Ovary (tissue), 10 donors: ENCODE data around the gene HABP4. TPM values are rescaled to one million over a fixed set of nuclear protein-coding genes. Genes with fewer than 3 reads are reported as not detected.
A peak's percentile ranks its signal among the peaks of the same experiment; 100 is the strongest.

ENCODE experiments used
- DNase-seq, 5 donors: peaks; one replicate each; pipeline ENCODE4 v3.0.0-alpha.2; 2019 to 2020
- H3K27ac ChIP-seq, 2 donors: fragments of 200-600 bp; one replicate each; pipeline versions ENCODE4 v1.5.1 to v1.8.0; 2019 to 2022
- H3K27me3 ChIP-seq: fragments of 200-600 bp; one replicate; pipeline ENCODE4 v1.8.0; 2022
- H3K36me3 ChIP-seq: fragments of 200-600 bp; sonication (generic); one replicate; pipeline ENCODE4 v1.5.1; 2019
- H3K4me1 ChIP-seq: one replicate; pipeline ENCODE4 v1.8.1; 2013; ENCODE audit warnings: mild to moderate bottlenecking, moderate library complexity; ENCODE audit not compliant: insufficient read depth
- H3K4me3 ChIP-seq: fragments of 200-600 bp; sonication (generic); one replicate; pipeline ENCODE4 v1.5.1; 2017
- H3K9me3 ChIP-seq, 2 donors: fragments of 200-600 bp in 1 of 2; sonication (generic) in 1 of 2; one replicate each; pipeline versions ENCODE4 v1.5.1 to v1.8.1; 2013 to 2019; ENCODE audit warnings: mild to moderate bottlenecking in 1 of 2, moderate library complexity in 1 of 2
- CTCF ChIP-seq, 3 donors: fragments of 450-650 bp in 2 of 3; fragments of 200-600 bp in 1 of 3; IDR thresholded peaks; one replicate each; pipeline versions ENCODE4 v1.5.1 to v1.8.0; 2016 to 2022; ENCODE audit warnings: antibody characterized with exemption in 3 of 3, mild to moderate bottlenecking in 1 of 3
- EP300 ChIP-seq: sonication (generic); formaldehyde crosslinking; IDR thresholded peaks from one replicate; pipeline ENCODE4 v1.6.1; 2017; ENCODE audit warnings: antibody characterized with exemption
- POLR2A ChIP-seq: fragments of 450-650 bp; IDR thresholded peaks from one replicate; pipeline ENCODE4 v1.6.1; 2017; ENCODE audit warnings: antibody characterized with exemption, mild to moderate bottlenecking, moderate library complexity
- WGBS, 3 donors: extraction: QIAGEN DNeasy Blood & Tissue Kit in 1 of 3; methylation state at CpG; one replicate each; pipeline versions ENCODE4 v1.1.5 to v1.1.7; 2013 to 2017; 5-methylcytosine and 5-hydroxymethylcytosine counted together
- intact Hi-C, 4 donors: fragments of 100-400 bp; cut with DNase I; formaldehyde crosslinking; loops; one replicate each; pipeline versions ENCODE4 v1.11.0 to v1.15.1; 2022 to 2023
- long read RNA-seq, 3 donors: library from polyadenylated mRNA in 2 of 3; unstranded in 2 of 3; transcript quantifications; one replicate each; pipeline ENCODE4 v2.0.0 and lab custom pipeline, GENCODE V29; 2021 to 2026
- polyA plus RNA-seq, 2 donors: library from polyadenylated mRNA; stranded (reverse); fragments of 200-250 nt in 1 of 2; fragments of 350-450 nt in 1 of 2; fragmentation: Illumina TruSeq in 1 of 2; extraction: RNeasy Lipid Tissue Mini Kit (QIAGEN cat#74804) in 1 of 2; gene quantifications; one replicate each; pipeline ENCODE4 v1.2.3, GENCODE V29; 2013 to 2014
- total RNA-seq, 7 donors: library from RNA; depleted of rRNA in 2 of 7; stranded (reverse); fragments of >200 nt in 2 of 7; fragmentation: NEBNext Ultra II Directional in 3 of 7; extraction: Animal tissue kit (Norgen Biotek cat#: 25700) in 3 of 7; gene quantifications; one replicate each; pipeline versions ENCODE4 v1.1.0 to v1.2.4, GENCODE V29; 2016 to 2023
- donor health status: DM: no; HTN: no; CAD: no; lungs with moderate emphysema.
- donor health status: DM: no; HTN: no; CAD: no.
- donor health status: Bipolar disorder and iron deficiency.
- donor health status: DM: yes; HTN: yes; CAD: no.
- donor health status: DM: no; HTN: no; CAD: no.
- donor health status: DM: yes; HTN: yes; CAD: no.

Gene HABP4
- 10 to 100 TPM; 10.3 to 23.4 (median 19.2) TPM for total RNA-seq
- polyA plus RNA-seq: 10 to 100 TPM; 15.8 to 22.5 TPM
- long read RNA-seq, donor 1, partial matches to known transcripts: 3 of 4 reads
- long read RNA-seq, donor 1, other reads (novel, unspliced or antisense): 1 of 4 reads
- long read RNA-seq, donor 2, transcript HABP4-201 (8 exons, 2,615 nt): major isoform, 25 of 50 reads
- long read RNA-seq, donor 2, partial matches to known transcripts: 25 of 50 reads
- long read RNA-seq, donor 2, other reads (novel, unspliced or antisense): 0 of 50 reads
- long read RNA-seq, donor 3, transcript HABP4-201 (8 exons, 2,615 nt): major isoform, 61 of 79 reads
- long read RNA-seq, donor 3, partial matches to known transcripts: 8 of 79 reads
- long read RNA-seq, donor 3, other reads (novel, unspliced or antisense): 10 of 79 reads

GRCh38 chr9:96449845-96450612 is at the start of gene HABP4:
TSS of gene HABP4 (plus strand) at chr9:96450169. CDS start at chr9:96450280, 111 bp downstream.
- Histone ChIP-seq H3K27me3 (no peaks in the 10 kb centered on the region), H3K4me3 (peak within 1 kb of the TSS; percentile 65), H3K4me1 (no peaks in the 10 kb centered on the region), H3K36me3 (no peaks in the 10 kb centered on the region), H3K27ac (peak within 1 kb of the TSS; percentile 13 to 82), H3K9me3 (no peaks in the 10 kb centered on the region)
- WGBS, 3 donors: 0 to 1% (median 0%) methylated on average over 56 to 108 of the region's 108 CpGs
- peak; percentile 96 to 99 (median 97) for DNase-seq
- TF ChIP-seq POLR2A (peak; percentile 86), EP300 (no peak), CTCF (IDR thresholded peaks at IDR 0.05) (peak in 1 of 3 donors; percentile 33)
- intact Hi-C loops: loop anchor here in 1 of 4 donors (2.0 to 10.0 kb wide), 2 partner anchors 65 to 117 kb away; no protein-coding TSS in a partner anchor

DNA sequence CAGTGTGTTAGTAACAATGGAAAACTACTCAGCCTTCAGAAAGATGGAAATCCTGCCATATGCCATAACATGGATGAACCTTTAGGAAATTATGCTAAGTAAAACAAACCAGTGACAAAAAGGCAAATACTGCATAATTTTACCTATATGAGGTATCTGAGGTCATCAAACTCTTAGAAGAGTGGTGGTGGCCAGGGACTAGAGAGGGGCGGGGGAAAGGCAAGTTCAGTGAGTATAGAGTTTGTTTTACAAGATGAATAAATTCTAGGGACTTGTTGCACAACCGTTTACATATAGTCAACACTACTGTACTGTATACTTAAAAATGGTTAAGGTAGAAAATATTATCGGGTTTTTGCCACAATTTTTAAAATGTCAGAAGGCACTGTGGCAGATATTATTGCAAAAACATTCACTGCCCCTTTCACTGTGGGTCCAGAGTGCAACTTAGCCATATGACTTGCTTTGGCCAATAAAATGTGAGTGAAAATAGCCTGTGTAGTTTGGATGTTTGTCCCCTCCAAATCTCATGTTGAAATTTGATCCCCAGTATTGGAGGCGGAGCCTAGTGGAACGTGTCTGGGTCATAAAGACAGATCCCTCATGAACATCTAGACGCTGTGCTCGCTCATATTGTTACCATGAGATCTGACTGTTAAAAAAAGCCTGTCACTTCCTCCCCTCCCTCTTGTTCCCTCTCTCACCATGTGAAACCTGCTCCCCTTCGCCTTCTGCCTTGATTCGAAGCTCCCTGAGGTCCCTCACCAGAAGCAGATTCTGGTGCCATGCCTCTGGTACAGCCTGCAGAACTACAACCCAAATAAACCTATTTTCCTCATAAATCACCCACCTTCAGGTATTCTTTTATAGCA is 41.3 kb upstream of the HABP4 start:
- no peaks in the 10 kb centered on the region for H3K4me1 ChIP-seq
- no peaks in the 10 kb centered on the region for H3K36me3 ChIP-seq
- DNase-seq: no peak
- intact Hi-C loops: no loop called here
- no peak overlapping the region for H3K27ac ChIP-seq
- 81 to 85% (median 84%) methylated on average over 9 of the region's 9 CpGs for WGBS, 3 donors
- H3K27me3 ChIP-seq: no peaks in the 10 kb centered on the region
- no peaks in the 10 kb centered on the region for H3K9me3 ChIP-seq
- H3K4me3 ChIP-seq: no peak overlapping the region
- TF ChIP-seq CTCF (IDR thresholded peaks at IDR 0.05) (no peak), EP300 (no peak), POLR2A (no peak)

GRCh38 chr9:96411129-96411838 is 38.7 kb upstream of the HABP4 start:
- no peak for TF ChIP-seq POLR2A
- no peak for TF ChIP-seq CTCF (IDR thresholded peaks at IDR 0.05)
- TF ChIP-seq EP300: no peak
- H3K4me1 ChIP-seq: no peaks in the 10 kb centered on the region
- 90 to 92% (median 92%) methylated on average over 5 of the region's 5 CpGs for WGBS, 3 donors
- DNase-seq: no peak
- H3K4me3 ChIP-seq: no peak overlapping the region
- no peaks in the 10 kb centered on the region for H3K27me3 ChIP-seq
- no peaks in the 10 kb centered on the region for H3K9me3 ChIP-seq
- intact Hi-C loops: loop anchor here in 1 of 4 donors (10.0 kb wide), 1 partner anchor 254 kb away; no protein-coding TSS in a partner anchor
- H3K27ac ChIP-seq: no peak overlapping the region
- no peaks in the 10 kb centered on the region for H3K36me3 ChIP-seq
